ENCODE data around the gene FIGNL2.

The FIGNL2 gene

DNA sequence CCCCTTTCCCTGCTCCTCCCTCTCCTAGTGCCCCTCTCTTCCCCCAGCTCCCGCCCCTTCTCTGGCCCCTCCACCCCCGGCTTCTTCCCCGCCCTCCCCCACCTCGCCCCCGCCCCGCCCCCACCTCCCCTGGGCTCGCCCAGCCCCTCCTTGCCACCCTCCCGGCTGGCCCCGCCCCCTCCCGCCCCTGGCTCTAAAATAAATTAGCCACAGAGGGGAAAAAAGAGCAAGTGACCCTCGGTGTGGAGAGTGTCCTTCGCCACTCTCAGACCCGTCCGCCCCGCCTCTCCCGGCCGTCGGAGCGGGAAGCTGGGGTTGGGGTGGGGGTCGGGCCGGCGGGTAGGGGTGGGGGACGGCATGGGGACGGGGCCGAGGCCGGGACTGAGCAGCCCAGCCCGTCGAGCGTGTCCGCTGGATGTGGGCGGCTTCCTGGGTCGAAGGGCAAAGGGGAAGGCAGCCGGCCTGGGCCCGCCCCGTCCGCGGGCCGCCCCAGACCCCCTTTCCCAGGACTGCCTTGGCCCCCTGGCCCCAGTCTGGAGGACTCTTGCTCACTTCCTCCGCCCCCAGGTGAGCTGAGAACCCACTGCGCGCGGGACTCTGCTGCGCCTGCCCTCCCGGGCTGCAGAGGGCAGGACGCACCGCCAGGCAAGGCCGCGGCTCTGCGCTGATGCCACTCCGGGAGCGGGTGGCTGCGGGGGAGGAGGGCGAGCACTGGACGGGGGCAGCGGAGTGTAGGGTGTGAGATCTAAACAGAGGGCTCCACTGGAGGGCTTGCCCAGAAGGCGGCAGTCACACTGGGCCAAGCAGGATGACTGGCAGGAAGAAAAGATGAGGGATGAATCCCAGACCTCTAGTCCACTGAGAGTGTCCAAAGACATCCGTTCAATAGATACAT lies 570 bp upstream of the FIGNL2 start:
- no peak for DNase-seq (ENCODE audit: low read depth)
- H3K4me3 ChIP-seq (ENCODE audit: control insufficient read depth, low read depth, low read length) = no peak overlapping the region
- TF ChIP-seq, protein P1, sequence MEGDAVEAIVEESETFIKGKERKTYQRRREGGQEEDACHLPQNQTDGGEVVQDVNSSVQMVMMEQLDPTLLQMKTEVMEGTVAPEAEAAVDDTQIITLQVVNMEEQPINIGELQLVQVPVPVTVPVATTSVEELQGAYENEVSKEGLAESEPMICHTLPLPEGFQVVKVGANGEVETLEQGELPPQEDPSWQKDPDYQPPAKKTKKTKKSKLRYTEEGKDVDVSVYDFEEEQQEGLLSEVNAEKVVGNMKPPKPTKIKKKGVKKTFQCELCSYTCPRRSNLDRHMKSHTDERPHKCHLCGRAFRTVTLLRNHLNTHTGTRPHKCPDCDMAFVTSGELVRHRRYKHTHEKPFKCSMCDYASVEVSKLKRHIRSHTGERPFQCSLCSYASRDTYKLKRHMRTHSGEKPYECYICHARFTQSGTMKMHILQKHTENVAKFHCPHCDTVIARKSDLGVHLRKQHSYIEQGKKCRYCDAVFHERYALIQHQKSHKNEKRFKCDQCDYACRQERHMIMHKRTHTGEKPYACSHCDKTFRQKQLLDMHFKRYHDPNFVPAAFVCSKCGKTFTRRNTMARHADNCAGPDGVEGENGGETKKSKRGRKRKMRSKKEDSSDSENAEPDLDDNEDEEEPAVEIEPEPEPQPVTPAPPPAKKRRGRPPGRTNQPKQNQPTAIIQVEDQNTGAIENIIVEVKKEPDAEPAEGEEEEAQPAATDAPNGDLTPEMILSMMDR (IDR thresholded peaks at IDR 0.05; ENCODE audit: control insufficient read depth, insufficient read depth, low read depth, low read length, missing control alignments) = no peak

DNA sequence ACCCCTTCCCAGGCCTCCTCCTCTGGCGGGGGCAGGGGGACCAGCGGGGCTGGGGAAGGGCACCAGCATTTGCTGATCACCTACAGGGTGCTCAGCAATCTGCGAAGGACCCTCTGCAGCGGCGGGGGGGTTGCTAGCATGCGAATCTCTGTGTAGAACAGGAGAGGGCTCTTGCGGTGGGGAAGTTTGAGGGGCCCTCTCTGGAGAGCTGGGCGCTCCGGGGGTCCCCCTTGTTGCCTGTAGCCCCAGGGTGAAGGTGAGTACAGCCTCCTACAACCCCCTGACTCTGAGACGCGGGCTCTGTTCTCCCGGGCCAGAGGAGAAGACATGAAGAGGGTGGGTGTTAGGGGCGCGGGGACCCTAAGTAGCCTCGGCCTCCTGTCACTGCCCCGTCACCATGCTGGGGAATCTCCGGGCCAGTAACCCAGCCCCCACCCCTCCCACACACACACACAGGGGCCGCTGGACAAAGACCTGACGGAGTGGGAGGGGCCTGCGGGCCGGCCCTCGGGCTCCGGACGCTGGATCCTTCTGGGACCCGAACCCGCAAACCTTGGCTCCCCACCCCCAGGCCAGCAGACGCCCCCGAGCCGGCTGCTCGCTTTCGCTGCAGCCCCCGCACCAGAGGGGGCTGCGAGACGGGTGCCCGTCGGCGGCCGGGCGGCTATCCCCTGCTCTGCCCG lies 734 bp downstream of the FIGNL2 start:
- TF ChIP-seq, protein P1 (IDR thresholded peaks at IDR 0.05; ENCODE audit: control insufficient read depth, insufficient read depth, low read depth, low read length, missing control alignments) = no peak
- H3K4me3 ChIP-seq (ENCODE audit: control insufficient read depth, low read depth, low read length) = peak overlapping the region; percentile 38
- DNase-seq (ENCODE audit: low read depth) = no peak

DNA sequence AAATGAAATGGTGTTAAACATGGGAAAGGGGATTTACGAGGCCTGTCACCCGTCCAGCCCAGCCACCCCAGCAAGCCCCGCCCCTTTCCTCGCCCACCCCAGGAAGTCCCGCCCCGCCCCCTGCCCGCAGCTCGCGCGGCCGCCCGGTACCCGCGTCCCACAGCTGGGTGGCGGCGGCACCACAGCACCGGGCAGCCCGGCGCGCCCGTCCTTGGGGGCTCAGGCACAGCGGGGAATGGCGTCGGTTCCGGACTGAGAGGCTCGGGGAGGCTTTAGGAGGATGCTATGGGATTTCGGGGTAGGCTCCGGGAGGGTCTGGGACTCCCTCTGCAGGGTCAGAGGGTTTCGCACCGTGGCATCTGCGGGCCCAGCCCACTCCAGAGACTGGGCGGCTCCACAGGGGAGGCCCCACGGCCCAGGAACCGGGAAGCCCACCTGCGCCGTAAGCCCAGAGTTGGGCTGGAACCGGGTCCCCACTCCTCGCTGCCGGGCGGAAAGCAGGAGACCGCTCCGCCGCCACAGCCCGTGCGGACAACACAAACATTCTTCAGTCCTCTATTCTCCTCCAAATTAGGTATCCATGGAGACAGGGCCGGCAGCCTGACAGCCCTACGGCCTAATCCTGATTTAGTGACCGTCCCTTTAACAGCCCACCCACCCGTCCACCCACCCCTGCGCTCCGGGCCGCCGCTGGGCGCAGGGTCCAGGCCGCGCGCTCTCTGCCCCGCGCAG lies 1.4 kb downstream of the FIGNL2 start:
- TF ChIP-seq, protein P1 (IDR thresholded peaks at IDR 0.05; ENCODE audit: control insufficient read depth, insufficient read depth, low read depth, low read length, missing control alignments) = no peak
- no peak for DNase-seq (ENCODE audit: low read depth)
- H3K4me3 ChIP-seq (ENCODE audit: control insufficient read depth, low read depth, low read length) = peak overlapping the region; percentile 49

DNA sequence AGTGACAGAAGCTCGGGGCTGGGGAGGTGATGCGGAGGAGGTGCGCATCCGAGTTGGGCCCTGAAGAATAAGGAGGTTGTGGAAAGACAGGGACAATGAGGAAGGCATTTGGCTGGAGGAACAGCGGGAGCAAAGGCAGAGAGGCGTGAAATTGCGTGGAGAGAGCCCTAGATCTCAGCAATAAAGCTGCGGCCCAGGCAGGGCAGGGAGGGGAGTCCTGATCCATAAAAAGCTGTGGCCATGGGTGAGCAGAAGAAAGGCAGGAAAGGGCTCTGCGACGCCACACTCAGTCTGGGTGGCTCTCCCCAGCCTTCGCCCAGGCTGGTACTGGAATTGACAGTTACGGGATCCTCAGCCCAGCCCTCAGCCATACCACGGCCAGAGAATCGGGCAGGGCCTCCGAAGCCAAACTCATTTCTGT lies 2.2 kb downstream of the FIGNL2 start:
- no peak overlapping the region for H3K4me3 ChIP-seq (ENCODE audit: control insufficient read depth, low read depth, low read length)
- TF ChIP-seq, protein P1 (IDR thresholded peaks at IDR 0.05; ENCODE audit: control insufficient read depth, insufficient read depth, low read depth, low read length, missing control alignments) = no peak
- no peak for DNase-seq (ENCODE audit: low read depth)

DNA sequence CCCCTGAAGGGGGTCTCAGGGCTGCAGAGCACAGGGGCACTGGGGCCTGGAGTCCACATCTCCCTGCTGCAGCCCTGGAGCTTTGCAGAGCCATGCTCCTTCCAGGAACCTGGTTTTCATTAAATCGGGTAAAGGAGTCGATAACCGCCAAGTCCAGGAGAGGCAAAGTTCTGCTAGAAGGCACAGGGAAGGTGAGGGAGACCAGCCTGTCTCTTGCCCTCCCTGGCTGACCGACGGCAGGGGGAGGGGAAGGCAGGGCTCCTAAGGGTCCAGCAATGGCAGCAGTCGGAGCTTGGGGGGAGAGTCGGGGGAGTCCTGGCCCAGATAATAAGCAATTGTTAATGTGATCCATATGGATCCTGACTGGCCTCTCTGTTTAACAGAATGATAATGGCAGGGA lies 3.0 kb downstream of the FIGNL2 start:
- TF ChIP-seq, protein P1 (IDR thresholded peaks at IDR 0.05; ENCODE audit: control insufficient read depth, insufficient read depth, low read depth, low read length, missing control alignments) = no peak
- no peak overlapping the region for H3K4me3 ChIP-seq (ENCODE audit: control insufficient read depth, low read depth, low read length)
- DNase-seq (ENCODE audit: low read depth) = no peak

DNA sequence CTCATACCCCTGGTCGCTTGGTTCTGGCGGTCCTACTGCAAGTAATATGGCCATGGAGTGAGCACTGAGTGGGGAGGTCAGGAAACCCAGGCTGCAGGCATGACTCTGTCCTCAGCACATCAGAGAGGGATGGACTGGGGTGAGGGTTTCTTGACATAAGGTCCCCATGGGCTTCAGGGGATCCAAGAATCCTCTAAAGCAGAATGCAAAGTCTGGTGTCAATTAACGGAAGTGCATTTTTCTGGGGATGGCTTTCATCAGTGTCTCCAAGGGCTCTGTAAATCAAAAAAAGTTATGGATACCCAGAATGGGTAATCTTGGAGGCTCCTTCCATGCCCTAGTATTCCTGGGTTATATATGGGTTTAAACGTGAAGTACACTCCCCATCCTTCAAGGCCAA lies 3.7 kb downstream of the FIGNL2 start:
- no peak overlapping the region for H3K4me3 ChIP-seq (ENCODE audit: control insufficient read depth, low read depth, low read length)
- TF ChIP-seq, protein P1 (IDR thresholded peaks at IDR 0.05; ENCODE audit: control insufficient read depth, insufficient read depth, low read depth, low read length, missing control alignments) = no peak
- no peak for DNase-seq (ENCODE audit: low read depth)

Data from AG09309 (cell line).